Liver (tissue), 9 donors: ENCODE data around the gene ZNF652. TPM values are rescaled to one million over a fixed set of nuclear protein-coding genes. Genes with fewer than 3 reads are reported as not detected.

Experiments
- DNase-seq: peaks from one replicate; pipeline ENCODE4 v3.0.0-alpha.2; 2017; ENCODE audit warnings: low spot score
- H3K27ac ChIP-seq, 2 donors: one replicate each; pipeline ENCODE4 v1.7.0; 2013; ENCODE audit warnings: inconsistent platforms in 2 of 2, low read length in 2 of 2, control low read depth in 1 of 2, low read depth in 1 of 2, mild to moderate bottlenecking in 1 of 2
- H3K27me3 ChIP-seq, 4 donors: one replicate each; pipeline versions ENCODE4 v1.6.1 to v1.7.0; 2013; ENCODE audit warnings: low read length in 3 of 4, inconsistent platforms in 1 of 4, mild to moderate bottlenecking in 1 of 4, moderate library complexity in 1 of 4; ENCODE audit not compliant: control insufficient read depth in 4 of 4, insufficient read depth in 4 of 4
- H3K36me3 ChIP-seq, 4 donors: one replicate each; pipeline versions ENCODE4 v1.6.1 to v1.7.0; 2013; ENCODE audit warnings: low read length in 3 of 4, mild to moderate bottlenecking in 3 of 4, low read depth in 1 of 4, moderate library complexity in 1 of 4; ENCODE audit not compliant: control insufficient read depth in 4 of 4, insufficient read depth in 3 of 4
- H3K4me1 ChIP-seq, 4 donors: one replicate each; pipeline versions ENCODE4 v1.6.1 to v1.7.0; 2013; ENCODE audit warnings: low read length in 3 of 4, mild to moderate bottlenecking in 3 of 4, moderate library complexity in 1 of 4; ENCODE audit not compliant: control insufficient read depth in 4 of 4, insufficient read depth in 4 of 4
- H3K4me3 ChIP-seq, 3 donors: one replicate each; pipeline versions ENCODE4 v1.6.1 to v1.7.0; 2013; ENCODE audit warnings: low read length in 3 of 3, control low read depth in 1 of 3, low read depth in 1 of 3, mild to moderate bottlenecking in 1 of 3
- H3K9ac ChIP-seq, 2 donors: one replicate each; pipeline ENCODE4 v1.7.0; 2013; ENCODE audit warnings: low read length in 2 of 2, mild to moderate bottlenecking in 2 of 2, moderate library complexity in 2 of 2, control low read depth in 1 of 2, low read depth in 1 of 2
- H3K9me3 ChIP-seq, 4 donors: one replicate each; pipeline versions ENCODE4 v1.6.1 to v1.7.0; 2013; ENCODE audit warnings: low read length in 3 of 4; ENCODE audit not compliant: control insufficient read depth in 4 of 4
- CTCF ChIP-seq: fragments of 150-350 bp; IDR thresholded peaks from 2 replicates; pipeline ENCODE4 v1.5.1; 2017; ENCODE audit warnings: improper control_type of control experiment, low read depth, low read length; ENCODE audit not compliant: missing input control
- EGR1 ChIP-seq, 2 donors: IDR thresholded peaks; 2 replicates each; pipeline ENCODE4 v1.6.1; 2016 to 2018; ENCODE audit warnings: antibody characterized with exemption in 2 of 2, low read depth in 2 of 2
- FOXA2 ChIP-seq: IDR thresholded peaks from 2 replicates; pipeline ENCODE4 v1.6.1; 2016; ENCODE audit warnings: antibody characterized with exemption
- GABPA ChIP-seq, 2 donors: IDR thresholded peaks in 1 of 2; conservative IDR thresholded peaks in 1 of 2; 2 replicates each; pipeline ENCODE4 v1.6.1; 2016; ENCODE audit warnings: antibody characterized with exemption in 2 of 2, mild to moderate bottlenecking in 1 of 2, moderate library complexity in 1 of 2
- HNF4A ChIP-seq, 2 donors: conservative IDR thresholded peaks; 2 replicates each; pipeline ENCODE4 v1.6.1; 2016; ENCODE audit warnings: antibody characterized with exemption in 2 of 2, mild to moderate bottlenecking in 2 of 2
- MAX ChIP-seq: IDR thresholded peaks from 2 replicates; pipeline ENCODE4 v1.6.1; 2016; ENCODE audit warnings: antibody characterized with exemption
- NR2F2 ChIP-seq: IDR thresholded peaks from 2 replicates; pipeline ENCODE4 v1.6.1; 2016; ENCODE audit warnings: antibody characterized with exemption
- REST ChIP-seq: IDR thresholded peaks from 2 replicates; pipeline ENCODE4 v1.6.1; 2016; ENCODE audit warnings: antibody characterized with exemption, mild to moderate bottlenecking
- SP1 ChIP-seq: IDR thresholded peaks from 2 replicates; pipeline ENCODE4 v1.6.1; 2018; ENCODE audit warnings: antibody characterized with exemption, mild to moderate bottlenecking
- TAF1 ChIP-seq: conservative IDR thresholded peaks from 2 replicates; pipeline ENCODE4 v1.6.1; 2016; ENCODE audit warnings: antibody characterized with exemption, mild to moderate bottlenecking
- YY1 ChIP-seq: IDR thresholded peaks from 2 replicates; pipeline ENCODE4 v1.6.1; 2016; ENCODE audit warnings: antibody characterized with exemption, mild to moderate bottlenecking
- ZBTB33 ChIP-seq: IDR thresholded peaks from 2 replicates; pipeline ENCODE4 v1.6.1; 2016; ENCODE audit warnings: antibody characterized with exemption
- WGBS: extraction: QIAGEN DNeasy Blood & Tissue Kit; methylation state at CpG from one replicate; pipeline ENCODE4 v1.1.7; 2013; 5-methylcytosine and 5-hydroxymethylcytosine counted together
- polyA plus RNA-seq, 2 donors: library from polyadenylated mRNA; stranded (reverse) in 1 of 2; unstranded in 1 of 2; fragments of 200-250 nt in 1 of 2; fragments of >200 nt in 1 of 2; fragmentation: Nextera tagmentation in 1 of 2; extraction: Ambion mirVana in 1 of 2; gene quantifications; one replicate each; pipeline versions ENCODE4 v1.2.1 to v1.2.3, GENCODE V29; 2013 to 2015
- total RNA-seq, 2 donors: library from RNA; depleted of rRNA; stranded (reverse); fragments of >200 nt; gene quantifications; one replicate each; pipeline ENCODE4 v1.2.3, GENCODE V29; 2014
- donor health status: healthy.
- donor health status: healthy.
- donor health status: healthy.
- donor health status: healthy.
- donor health status: healthy.

Gene ZNF652
- total and polyA plus RNA-seq, 4 donors: 5.3 to 23.1 (median 17.5) TPM

- TF ChIP-seq GABPA (IDR thresholded peaks at IDR 0.05 in 1 of 2, conservative IDR thresholded peaks at IDR 0.05 in 1 of 2) (no peak), MAX (no peak), NR2F2 (no peak), ZBTB33 (no peak), REST (no peak), CTCF (no peak)
- 91% methylated on average over 3 of the region's 3 CpGs for WGBS
- H3K27ac ChIP-seq: no peak overlapping the region
- no peak for DNase-seq
- no peaks in the 10 kb centered on the region for H3K9me3 ChIP-seq
- no peak overlapping the region for H3K4me3 ChIP-seq
- H3K4me1 ChIP-seq: no peaks in the 10 kb centered on the region
- no peaks in the 10 kb centered on the region for H3K27me3 ChIP-seq
- H3K36me3 ChIP-seq: peaks cover 0 to 15% (median 11%) of the 10 kb centered on the region in 4 donors
- H3K9ac ChIP-seq: no peak overlapping the region
Measured at GRCh38 chr17:49294122-49294521, 67.9 kb downstream of the ZNF652 start.

- no peak for TF ChIP-seq SP1
- no peak for TF ChIP-seq TAF1
- TF ChIP-seq HNF4A (conservative IDR thresholded peaks at IDR 0.05): no peak
- no peak for TF ChIP-seq YY1
- no peak for TF ChIP-seq CTCF
- TF ChIP-seq EGR1 (IDR thresholded peaks at IDR 0.05; ENCODE audit: low read depth in 2 of 2): no peak
- no peak for TF ChIP-seq FOXA2
- no peak for TF ChIP-seq REST
Measured at GRCh38 chr17:49292901-49293300, 69.1 kb downstream of the ZNF652 start.

More at GRCh38 chr17:49292901-49293300, 69.1 kb downstream of the ZNF652 start:
- no peak overlapping the region for H3K27ac ChIP-seq
- H3K27me3 ChIP-seq: no peaks in the 10 kb centered on the region
- H3K9me3 ChIP-seq: no peaks in the 10 kb centered on the region
- H3K9ac ChIP-seq: no peak overlapping the region
- H3K36me3 ChIP-seq: peaks cover 0 to 7% (median 2%) of the 10 kb centered on the region in 4 donors
- no peaks in the 10 kb centered on the region for H3K4me1 ChIP-seq
- H3K4me3 ChIP-seq: no peak overlapping the region
- DNase-seq: no peak
